SU-DHL-6 (cell line): ENCODE data around the gene OR4F6.

Experiments used
- CTCF ChIP-seq: fragments of 200-600 bp; sonication (generic); IDR thresholded peaks from one replicate; pipeline ENCODE4 v1.5.1; 2017; ENCODE audit warnings: antibody characterized with exemption, mild to moderate bottlenecking, low read length, moderate library complexity; ENCODE audit not compliant: insufficient read depth, poor library complexity, severe bottlenecking
- EZH2phosphoT487 ChIP-seq: fragments of 200-600 bp; sonication (generic), shearing (Covaris generic); conservative IDR thresholded peaks from 2 replicates; pipeline ENCODE4 v1.6.1; 2018; ENCODE audit warnings: mild to moderate bottlenecking, antibody characterized with exemption, low read length, moderate library complexity, mixed read lengths

- no peak for TF ChIP-seq CTCF
- no peak for TF ChIP-seq EZH2phosphoT487
Measured at GRCh38 chr15:101820781-101821180, 17.5 kb downstream of the OR4F6 start.
